T-cell (primary cell): ENCODE measurements around the gene POLR2J3. TPM values are rescaled to one million over a fixed set of nuclear protein-coding genes. Genes with fewer than 3 reads are reported as not detected.
"Not testable (repeated sequence)": the region's sequence is repeated elsewhere in the genome, so short reads cannot be mapped to it uniquely, and the experiment has no call there.

Experiments used
- ATAC-seq, 4 experiments: fragments of 200-7000 bp in 3 of 4; fragments of 150-1000 bp in 1 of 4; cut with Tn5 transposase; replicated peaks in 1 of 4; 1 replicate in 3 of 4; 2 replicates in 1 of 4; pipeline ENCODE4 v1.10.0; 2021; ENCODE audit warnings: moderate library complexity in 3 of 4, mild to moderate bottlenecking in 2 of 4, moderate number of reproducible peaks in 1 of 4
- CTCF ChIA-PET, 2 donors: fragments of 300-600 bp; sonication (Branson Sonifier 250); formaldehyde crosslinking; loops; one replicate each; lab custom pipeline; 2022; ENCODE audit warnings: antibody characterized with exemption in 2 of 2; lab: Charles Lee
- POLR2A ChIA-PET, 2 donors: fragments of 300-600 bp; sonication (Branson Sonifier 250); formaldehyde crosslinking; loops; one replicate each; lab custom pipeline; 2022; ENCODE audit warnings: antibody characterized with exemption in 2 of 2; lab: Charles Lee
- DNase-seq, 35 experiments: peaks; one replicate each; pipeline versions ENCODE4 v3.0.0 to v3.0.0-alpha.2; 2013 to 2023
- H3K27ac ChIP-seq: one replicate; pipeline ENCODE4 v1.5.1; 2013; ENCODE audit warnings: low read length
- H3K27me3 ChIP-seq, 2 experiments: replicated peaks in 1 of 2; 1 replicate in 1 of 2; 2 replicates in 1 of 2; pipeline versions ENCODE4 v1.6.1 to v1.7.0; 2013; ENCODE audit warnings: low read length in 1 of 2, mixed read lengths in 1 of 2; ENCODE audit not compliant: control insufficient read depth in 2 of 2, insufficient read depth in 2 of 2; ENCODE audit errors: extremely low read depth in 1 of 2
- H3K36me3 ChIP-seq, 2 donors: 1 replicate in 1 of 2; 2 replicates in 1 of 2; pipeline versions ENCODE4 v1.6.1 to v1.7.0; 2013; ENCODE audit warnings: low read length in 1 of 2; ENCODE audit not compliant: control insufficient read depth in 2 of 2, insufficient read depth in 1 of 2; ENCODE audit errors: extremely low read depth in 1 of 2
- H3K4me1 ChIP-seq, 2 experiments: 1 replicate in 1 of 2; 2 replicates in 1 of 2; pipeline versions ENCODE4 v1.6.1 to v1.7.0; 2013; ENCODE audit warnings: low read length in 2 of 2, mixed read lengths in 1 of 2; ENCODE audit not compliant: insufficient read depth in 2 of 2, control insufficient read depth in 1 of 2; ENCODE audit errors: extremely low read depth in 1 of 2
- H3K4me3 ChIP-seq, 2 donors: 1 replicate in 1 of 2; 2 replicates in 1 of 2; pipeline versions ENCODE4 v1.5.1 to v1.7.0; 2013; ENCODE audit warnings: mild to moderate bottlenecking in 2 of 2, low read length in 1 of 2, moderate library complexity in 1 of 2; ENCODE audit not compliant: control insufficient read depth in 1 of 2; ENCODE audit errors: extremely low read depth in 1 of 2
- H3K9me3 ChIP-seq: 2 replicates; pipeline ENCODE4 v1.7.0; 2013
- H3K27ac Mint-ChIP-seq, 2 donors: one replicate each; pipeline ENCODE4 v1.8.0; 2020 to 2021; ENCODE audit warnings: mild to moderate bottlenecking in 2 of 2, mixed read lengths in 2 of 2
- H3K27me3 Mint-ChIP-seq, 2 donors: one replicate each; pipeline ENCODE4 v1.8.0; 2021 to 2022; ENCODE audit warnings: mixed read lengths in 2 of 2
- H3K36me3 Mint-ChIP-seq: one replicate; pipeline ENCODE4 v1.8.0; 2021; ENCODE audit warnings: mixed read lengths
- H3K4me1 Mint-ChIP-seq, 3 donors: one replicate each; pipeline ENCODE4 v1.8.0; 2020 to 2022; ENCODE audit warnings: mixed read lengths in 3 of 3, mild to moderate bottlenecking in 1 of 3
- H3K4me3 Mint-ChIP-seq, 3 donors: one replicate each; pipeline ENCODE4 v1.8.0; 2020 to 2022; ENCODE audit warnings: mild to moderate bottlenecking in 3 of 3, mixed read lengths in 3 of 3, moderate library complexity in 3 of 3
- H3K9me3 Mint-ChIP-seq, 3 donors: one replicate each; pipeline ENCODE4 v1.8.0; 2020 to 2022; ENCODE audit warnings: mixed read lengths in 3 of 3
- WGBS: methylation state at CpG from one replicate; pipeline ENCODE4 v1.1.5; 2013; ENCODE audit warnings: missing lambda C conversion rate; ENCODE audit not compliant: insufficient coverage; 5-methylcytosine and 5-hydroxymethylcytosine counted together
- total RNA-seq, 35 experiments: library from RNA in 6 of 35; stranded (reverse) in 6 of 35; fragments of 120-200 nt in 1 of 35; gene quantifications; one replicate each; pipeline versions ENCODE4 v1.2.1 to v1.2.4 and lab custom pipeline; 2013 to 2026

The POLR2J3 gene
- 100 to 1,000 TPM in 2 of 5 donors, 10 to 100 TPM in 3; 71.3 to 228 (median 97.5) TPM for total RNA-seq
- total RNA-seq (2013): 67.0 TPM
- total RNA-seq (lab: John Stamatoyannopoulos, UW): 0.72 to 8.7 (median 4.1) reads per million in 29 experiments

DNA sequence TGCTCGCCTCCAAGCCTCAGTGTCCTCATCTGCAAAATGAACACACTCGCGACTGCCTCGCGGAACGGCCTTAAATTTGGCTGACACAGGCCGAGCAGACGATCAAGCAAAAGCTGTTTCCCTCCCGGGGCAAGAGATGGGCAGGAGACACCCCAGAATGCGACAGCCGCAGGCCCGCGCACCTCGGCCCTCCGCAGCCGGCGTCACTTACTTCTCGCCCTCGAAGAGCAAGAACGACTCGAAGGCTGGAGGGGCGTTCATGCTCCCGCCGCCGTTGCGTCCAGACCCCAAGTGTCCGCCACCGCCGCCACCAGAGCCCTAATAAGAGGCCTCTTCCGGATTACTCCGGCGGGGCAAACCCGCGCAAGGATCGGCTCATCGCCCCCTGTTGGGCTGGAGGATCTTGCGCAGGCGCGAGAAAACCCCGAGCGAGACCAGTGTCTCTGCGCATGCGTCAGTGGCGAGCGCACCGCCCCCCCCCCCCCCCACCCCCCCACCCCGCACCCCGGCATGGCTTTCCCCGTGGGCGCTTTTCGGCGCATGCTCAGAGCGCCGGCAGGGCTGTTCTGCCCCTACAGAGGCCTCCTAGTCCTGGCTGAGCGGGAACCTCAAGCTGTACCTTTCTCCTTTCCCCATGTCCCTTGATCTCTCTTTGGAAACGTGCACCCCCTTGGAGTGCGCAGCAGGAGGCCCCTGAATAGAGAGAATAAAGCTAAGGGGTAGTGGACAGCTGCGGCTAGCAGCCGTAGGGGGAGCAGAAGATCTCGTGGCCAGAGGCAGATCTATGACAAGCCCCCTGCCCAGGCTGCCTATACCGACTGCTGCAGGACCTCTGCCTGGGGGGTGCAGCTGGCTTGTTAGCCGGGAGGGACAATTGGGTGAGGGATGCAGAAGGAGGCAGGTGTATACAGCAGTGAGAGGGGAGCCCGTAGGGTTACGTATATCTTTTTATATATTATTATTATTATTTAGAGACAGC is at the start of gene POLR2J3:
Gene POLR2J3 (minus strand): TSS at position 323 of the 979 bp plus-strand sequence. CDS start 62 bp downstream, at position 261.
- H3K36me3 ChIP-seq, CTCF ChIA-PET, H3K9me3 Mint-ChIP-seq, H3K9me3 ChIP-seq, H3K36me3 Mint-ChIP-seq, H3K4me1 Mint-ChIP-seq, H3K27me3 Mint-ChIP-seq, H3K4me1 ChIP-seq, H3K27me3 ChIP-seq, POLR2A ChIA-PET: not testable (repeated sequence)
- Histone ChIP-seq H3K27ac (peak within 1 kb of the TSS; percentile 68), H3K4me3 (peak within 1 kb of the TSS; percentile 53 to 62)
- ATAC-seq (peak; percentile 91 to 95 (median 94)), DNase-seq (peak; percentile 86 to 100 (median 99))
- WGBS: 0% methylated on average over 21 of the region's 64 CpGs
- Mint-ChIP-seq H3K27ac (peak within 1 kb of the TSS; percentile 74 to 85), H3K4me3 (peak within 1 kb of the TSS; percentile 88 to 93 (median 91))

DNA sequence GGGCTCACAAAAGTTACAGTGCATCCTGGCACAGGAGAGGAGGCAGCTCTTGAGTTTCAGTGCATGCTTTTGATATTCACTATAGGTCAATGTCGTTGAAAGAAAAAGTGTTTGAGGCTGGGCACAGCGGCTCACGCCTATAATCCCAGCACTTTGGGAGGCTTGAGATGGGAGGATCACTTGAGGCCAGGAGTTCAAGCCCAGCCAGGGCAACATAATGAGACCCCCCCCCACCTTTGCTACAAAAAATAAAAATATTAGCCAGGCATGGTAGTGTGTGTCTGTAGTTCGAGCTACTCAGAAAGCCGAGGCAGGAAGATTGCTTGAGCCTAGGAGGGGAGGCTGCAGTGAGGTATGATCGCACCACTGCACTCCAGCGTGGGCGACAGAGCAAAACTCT is 45.7 kb upstream of the POLR2J3 start:
- H3K36me3 ChIP-seq, H3K4me3 ChIP-seq, CTCF ChIA-PET, H3K4me3 Mint-ChIP-seq, H3K27ac ChIP-seq, H3K27me3 Mint-ChIP-seq, POLR2A ChIA-PET, H3K4me1 ChIP-seq, H3K9me3 Mint-ChIP-seq, DNase-seq, ATAC-seq, H3K36me3 Mint-ChIP-seq, H3K27me3 ChIP-seq, H3K4me1 Mint-ChIP-seq, H3K27ac Mint-ChIP-seq, H3K9me3 ChIP-seq: not testable (repeated sequence)
- no CpG with 5 or more reads among the region's 8 CpGs for WGBS

DNA sequence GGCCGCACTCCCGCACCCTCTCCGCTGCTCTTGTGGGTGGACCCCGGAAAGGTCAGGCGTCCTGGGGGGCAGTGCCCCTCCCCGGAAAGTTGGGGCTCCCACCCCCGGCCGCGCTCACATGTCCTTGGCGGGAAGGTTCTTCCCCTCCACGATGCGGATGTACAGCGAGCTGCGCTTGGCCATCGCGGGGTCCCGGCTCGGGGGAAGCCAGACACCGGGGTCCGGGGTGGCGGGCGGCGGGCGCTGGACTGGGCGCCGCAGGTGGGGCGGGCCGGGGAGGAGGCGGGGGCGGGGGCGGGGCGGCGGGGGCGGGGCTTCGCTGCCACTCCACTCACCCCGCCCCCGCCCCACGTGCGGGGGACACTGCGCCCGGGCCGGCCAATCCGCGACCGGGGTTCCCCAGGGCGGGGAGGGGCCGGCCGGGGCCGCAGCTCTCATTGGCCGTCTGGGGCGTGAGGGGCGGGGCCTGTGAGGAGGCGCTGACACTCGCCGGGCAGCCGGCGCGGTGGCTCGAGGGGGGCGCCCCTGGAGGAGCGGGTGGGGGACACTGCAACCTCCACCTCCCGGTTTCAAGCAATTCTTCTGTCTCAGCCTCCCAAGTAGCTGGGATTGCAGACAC is 44.2 kb upstream of the POLR2J3 start, which contains the start of gene RASA4:
Gene RASA4 (minus strand): TSS at position 250 of the 619 bp plus-strand sequence. CDS start 67 bp downstream, at position 183.
- WGBS: 0% methylated on average over 12 of the region's 62 CpGs
- H3K27me3 ChIP-seq, H3K27ac ChIP-seq, H3K9me3 ChIP-seq, H3K9me3 Mint-ChIP-seq, POLR2A ChIA-PET, H3K36me3 ChIP-seq, H3K4me1 Mint-ChIP-seq, H3K27ac Mint-ChIP-seq, CTCF ChIA-PET, H3K4me1 ChIP-seq, H3K36me3 Mint-ChIP-seq, H3K27me3 Mint-ChIP-seq: not testable (repeated sequence)
- peak within 1 kb of the TSS in 1 of 2 donors; percentile 32 for H3K4me3 ChIP-seq
- H3K4me3 Mint-ChIP-seq: peak within 1 kb of the TSS; percentile 17 to 60 (median 55)
- DNase-seq (peak in 19 of 35 experiments; percentile 4 to 52 (median 27)), ATAC-seq (peak; percentile 98 to 99 (median 99))

DNA sequence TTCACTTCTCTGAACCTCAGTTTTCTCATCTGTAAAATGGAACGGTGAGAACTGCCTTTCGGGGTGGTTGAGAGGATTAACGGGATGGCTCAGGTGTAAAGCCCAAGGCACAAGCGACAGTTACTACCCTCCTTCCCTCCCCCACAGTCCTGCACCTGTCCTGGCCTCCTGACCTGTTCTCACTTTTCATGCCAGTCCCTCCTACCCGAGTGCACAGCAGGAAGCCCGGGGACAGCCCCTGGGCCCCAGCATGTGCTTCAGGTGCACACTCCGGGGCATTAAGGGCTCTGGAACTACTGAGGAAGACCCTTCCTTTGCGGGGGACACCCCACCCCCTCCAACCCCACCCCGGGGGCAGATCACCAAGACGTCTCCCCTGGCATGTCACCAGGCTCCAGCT is 43.5 kb upstream of the POLR2J3 start:
- H3K4me3 ChIP-seq, H3K36me3 Mint-ChIP-seq, H3K27ac ChIP-seq, H3K9me3 ChIP-seq, H3K4me1 ChIP-seq, H3K4me1 Mint-ChIP-seq, CTCF ChIA-PET, H3K27me3 Mint-ChIP-seq, H3K36me3 ChIP-seq, H3K27ac Mint-ChIP-seq, H3K27me3 ChIP-seq, ATAC-seq, POLR2A ChIA-PET, H3K4me3 Mint-ChIP-seq, H3K9me3 Mint-ChIP-seq, DNase-seq: not testable (repeated sequence)
- no CpG with 5 or more reads among the region's 10 CpGs for WGBS

DNA sequence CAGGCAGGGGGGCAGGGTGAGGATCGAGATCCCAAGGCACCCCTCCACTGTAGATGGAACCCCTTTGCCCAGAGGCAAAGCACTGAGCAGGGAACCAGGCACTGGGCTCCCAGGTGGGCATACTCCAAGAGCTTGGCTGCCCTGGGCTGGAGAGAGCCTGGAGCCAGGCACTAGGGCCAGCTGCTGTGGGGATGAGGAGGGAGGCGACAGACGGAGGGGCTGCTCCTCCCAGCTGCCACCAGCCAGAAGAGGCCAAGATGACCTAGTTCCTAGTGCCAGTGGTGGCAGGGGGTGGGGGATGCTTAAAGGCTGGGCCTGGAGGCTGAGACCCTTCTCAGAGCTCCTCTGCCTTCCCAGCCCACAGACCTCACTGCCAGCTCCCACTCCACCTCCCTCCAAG is 42.5 kb upstream of the POLR2J3 start:
- H3K9me3 ChIP-seq, H3K4me3 ChIP-seq, H3K9me3 Mint-ChIP-seq, DNase-seq, H3K27me3 ChIP-seq, H3K27ac ChIP-seq, H3K4me1 ChIP-seq, H3K36me3 ChIP-seq, H3K36me3 Mint-ChIP-seq, H3K27me3 Mint-ChIP-seq, H3K4me3 Mint-ChIP-seq, CTCF ChIA-PET, POLR2A ChIA-PET, H3K4me1 Mint-ChIP-seq, ATAC-seq, H3K27ac Mint-ChIP-seq: not testable (repeated sequence)
- no CpG with 5 or more reads among the region's 3 CpGs for WGBS

DNA sequence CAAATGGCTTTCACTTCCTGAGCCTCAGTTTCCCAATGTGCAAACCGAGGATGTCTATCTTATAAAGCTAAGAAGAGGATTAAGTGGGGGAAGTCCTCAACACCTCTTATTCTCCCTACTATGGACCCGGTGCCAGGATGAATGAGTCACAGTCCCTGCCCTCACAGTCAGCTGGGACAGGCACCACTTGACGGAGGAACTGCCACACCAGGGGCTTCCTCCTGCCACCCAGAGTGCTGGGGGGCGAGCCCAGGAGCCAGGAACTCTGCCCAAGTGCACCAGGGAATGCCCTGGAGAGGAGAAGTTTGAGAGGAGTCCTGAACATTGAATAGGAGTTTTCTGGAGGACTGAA is 41.9 kb upstream of the POLR2J3 start:
- CTCF ChIA-PET, H3K4me3 ChIP-seq, H3K4me1 Mint-ChIP-seq, H3K9me3 Mint-ChIP-seq, H3K27me3 Mint-ChIP-seq, DNase-seq, POLR2A ChIA-PET, H3K4me1 ChIP-seq, ATAC-seq, H3K27ac ChIP-seq, H3K9me3 ChIP-seq, H3K4me3 Mint-ChIP-seq, H3K27me3 ChIP-seq, H3K36me3 Mint-ChIP-seq, H3K36me3 ChIP-seq, H3K27ac Mint-ChIP-seq: not testable (repeated sequence)
- no CpG with 5 or more reads among the region's 4 CpGs for WGBS
